ENCODE data around the gene PLA2G2F. TPM values are rescaled to one million over a fixed set of nuclear protein-coding genes. Genes with fewer than 3 reads are reported as not detected.
A peak's percentile ranks its signal among the peaks of the same experiment; 100 is the strongest.

PLA2G2F gene
- total and polyA plus RNA-seq, 2 of the 13 experiments (the other 11 are each of a cell fraction or from before 2014, with no cell fraction given), result not detected

DNA sequence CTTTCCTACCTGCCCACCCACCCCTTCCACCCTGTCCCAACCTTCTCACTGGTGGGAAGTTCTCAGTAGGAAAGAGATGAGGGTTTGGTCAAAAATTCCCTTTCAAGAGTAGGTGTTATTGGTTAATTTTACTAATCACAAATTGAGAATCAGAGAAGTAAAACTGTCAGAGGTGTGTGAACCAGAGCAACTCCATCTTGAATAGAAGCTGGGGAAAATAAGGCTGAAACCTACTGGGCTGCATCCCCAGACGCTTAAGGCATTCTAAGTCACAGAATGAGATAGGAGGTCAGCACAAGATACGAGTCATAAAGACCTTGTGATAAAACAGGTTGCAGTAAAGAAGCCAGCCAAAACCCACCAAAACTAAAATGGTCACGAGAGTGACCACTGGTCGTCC lies 31.3 kb upstream of the PLA2G2F start:
- H3K9me3 ChIP-seq (ENCODE audit: low read length), result no peaks in the 10 kb centered on the region
- peaks cover 7% of the 10 kb centered on the region; the same call in 1 of the 2 replicates for H3K4me1 ChIP-seq (ENCODE audit: insufficient read depth, low read length)
- ATAC-seq, result no peak
- H3K4me2 ChIP-seq (ENCODE audit: low read depth, low read length), result 0 out of 2 replicates have a peak overlapping the region, but pooled peaks have one; percentile 4
- intact Hi-C loops (cut with micrococcal nuclease; ENCODE audit: unreplicated experiment), result no loop called here
- ChIA-PET CTCF (ENCODE audit: low intra/inter-chr PET ratio, low total read pairs) (no interaction called here), POLR2A (no interaction called here)
- no peak for FAIRE-seq
- H3K79me2 ChIP-seq (ENCODE audit: insufficient read depth, low read length), result no peaks in the 10 kb centered on the region
- no TSS peak for BruUV-seq (replicated peaks)
- H3K36me3 ChIP-seq (replicated peaks in 1 of 2; ENCODE audit: control insufficient read depth in 1 of 2, insufficient read depth in 2 of 2, low read length in 2 of 2), result no peaks in the 10 kb centered on the region
- TF ChIP-seq KAT2B (IDR thresholded peaks at IDR 0.05; ENCODE audit: borderline replicate concordance, low read depth, low read length) (no peak), ZMYM4 (CRISPR knock-in tag; IDR thresholded peaks at IDR 0.05) (no peak), SMAD3 (CRISPR knock-in tag; IDR thresholded peaks at IDR 0.05) (no peak), MIXL1 (CRISPR knock-in tag; IDR thresholded peaks at IDR 0.05) (no peak), ZNF570 (CRISPR knock-in tag; IDR thresholded peaks at IDR 0.05; ENCODE audit: borderline replicate concordance) (no peak), ZSCAN5A (CRISPR knock-in tag; IDR thresholded peaks at IDR 0.05; ENCODE audit: borderline replicate concordance) (no peak), SMARCE1 (IDR thresholded peaks at IDR 0.05; ENCODE audit: borderline replicate concordance) (no peak), ZNF124 (CRISPR knock-in tag; IDR thresholded peaks at IDR 0.05) (no peak)
- peaks cover 0 to 4% of the 10 kb centered on the region in 2 experiments; a peak in 2 of 5 replicates for H3K27me3 ChIP-seq (ENCODE audit: control insufficient read depth in 1 of 2, insufficient read depth in 2 of 2, low read length in 2 of 2)
- DNase-seq (ENCODE audit: low spot score), result no peak
- no peak overlapping the region for H3K4me3 ChIP-seq (replicated peaks in 1 of 3; ENCODE audit: insufficient read depth in 1 of 3, low read depth in 2 of 3, low read length in 3 of 3)
- H2AFZ ChIP-seq (ENCODE audit: low read length), result no peak overlapping the region
- no peaks in the 10 kb centered on the region for H4K20me1 ChIP-seq (ENCODE audit: insufficient read depth, low read length)
- no peak overlapping the region for H3K9ac ChIP-seq (ENCODE audit: insufficient read depth, low read depth, low read length)
- in situ Hi-C loops (cut with HindIII; ENCODE audit: extremely low pct_ligation_motif_present, low pct_unique_long_range_greater_than_20kb), result no loop called here
- no peak overlapping the region for H3K27ac ChIP-seq (ENCODE audit: extremely low read length, insufficient read depth, low read length)
- WGBS (ENCODE audit: low lambda C conversion rate), result 20% methylated on average over 4 of the region's 4 CpGs
